Mammary epithelial cell (primary cell): ENCODE data around the gene WASL.

Source experiments
- EZH2 ChIP-seq: IDR thresholded peaks from 2 replicates; pipeline ENCODE4 v1.6.1; 2012; ENCODE audit warnings: low read length, inconsistent platforms, borderline replicate concordance
- TF ChIP-seq, protein P1 (sequence below), 2 donors: IDR thresholded peaks in 1 of 2; conservative IDR thresholded peaks in 1 of 2; 2 replicates each; pipeline ENCODE4 v1.5.1; 2011 to 2012; ENCODE audit warnings: inconsistent platforms in 2 of 2, low read length in 2 of 2, mild to moderate bottlenecking in 2 of 2, control low read depth in 1 of 2, low read depth in 1 of 2; ENCODE audit not compliant: insufficient read depth in 1 of 2; ENCODE audit errors: extremely low read depth in 1 of 2

DNA sequence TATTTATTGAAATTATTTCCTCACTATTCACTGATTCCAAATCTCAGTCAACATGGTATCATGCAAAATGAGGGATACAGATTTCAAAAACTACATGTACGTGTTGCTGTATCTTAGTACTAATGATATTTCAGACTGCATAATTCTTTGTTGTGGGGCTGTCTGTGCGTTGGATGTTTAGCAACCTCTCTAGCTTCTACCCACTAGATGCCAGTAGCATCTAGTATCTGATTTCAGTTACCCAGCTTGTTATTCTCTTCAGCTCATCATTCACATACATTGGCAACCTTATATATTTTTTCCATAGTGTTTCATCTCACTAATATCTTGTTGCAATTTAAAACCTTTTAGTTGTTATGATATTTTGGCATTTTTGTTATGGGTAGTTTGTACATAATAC, 22.5 kb upstream of the WASL start:
- TF ChIP-seq, protein P1, sequence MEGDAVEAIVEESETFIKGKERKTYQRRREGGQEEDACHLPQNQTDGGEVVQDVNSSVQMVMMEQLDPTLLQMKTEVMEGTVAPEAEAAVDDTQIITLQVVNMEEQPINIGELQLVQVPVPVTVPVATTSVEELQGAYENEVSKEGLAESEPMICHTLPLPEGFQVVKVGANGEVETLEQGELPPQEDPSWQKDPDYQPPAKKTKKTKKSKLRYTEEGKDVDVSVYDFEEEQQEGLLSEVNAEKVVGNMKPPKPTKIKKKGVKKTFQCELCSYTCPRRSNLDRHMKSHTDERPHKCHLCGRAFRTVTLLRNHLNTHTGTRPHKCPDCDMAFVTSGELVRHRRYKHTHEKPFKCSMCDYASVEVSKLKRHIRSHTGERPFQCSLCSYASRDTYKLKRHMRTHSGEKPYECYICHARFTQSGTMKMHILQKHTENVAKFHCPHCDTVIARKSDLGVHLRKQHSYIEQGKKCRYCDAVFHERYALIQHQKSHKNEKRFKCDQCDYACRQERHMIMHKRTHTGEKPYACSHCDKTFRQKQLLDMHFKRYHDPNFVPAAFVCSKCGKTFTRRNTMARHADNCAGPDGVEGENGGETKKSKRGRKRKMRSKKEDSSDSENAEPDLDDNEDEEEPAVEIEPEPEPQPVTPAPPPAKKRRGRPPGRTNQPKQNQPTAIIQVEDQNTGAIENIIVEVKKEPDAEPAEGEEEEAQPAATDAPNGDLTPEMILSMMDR (conservative IDR thresholded peaks at IDR 0.05 in 1 of 2, IDR thresholded peaks at IDR 0.05 in 1 of 2; ENCODE audit: extremely low read depth in 1 of 2, insufficient read depth in 1 of 2, low read depth in 1 of 2, low read length in 2 of 2): peak; percentile 3 to 42
- no peak for TF ChIP-seq EZH2
